ENCODE data around the gene LCN15.

GRCh38 chr9:136793086-136793946, 29.0 kb upstream of the LCN15 start:
- TF ChIP-seq EP300 (IDR thresholded peaks at IDR 0.05): no peak
- TF ChIP-seq CTCF (IDR thresholded peaks at IDR 0.05): no peak
- no peak for TF ChIP-seq POLR2A (IDR thresholded peaks at IDR 0.05)

Measured in sigmoid colon (tissue), 4 donors.